SU-DHL-6 (cell line): ENCODE measurements around the gene SNCG.

Experiments used
- H2AFZ ChIP-seq: fragments of 200-600 bp; sonication (generic); 2 replicates; pipeline ENCODE4 v1.6.1; 2014; ENCODE audit warnings: low read depth, mild to moderate bottlenecking, moderate library complexity, mixed read lengths, antibody characterized with exemption, low read length; ENCODE audit not compliant: severe bottlenecking
- H3F3A ChIP-seq: fragments of 200-600 bp; shearing (Covaris generic); 2 replicates; pipeline ENCODE4 v1.6.0; 2016; ENCODE audit warnings: antibody characterized with exemption, mild to moderate bottlenecking; ENCODE audit not compliant: insufficient read depth
- H3K27ac ChIP-seq: fragments of 200-600 bp; sonication (generic); 2 replicates; pipeline ENCODE4 v1.5.1; 2016; ENCODE audit warnings: low read depth, mild to moderate bottlenecking, low read length, moderate library complexity, mixed read lengths
- H3K27me3 ChIP-seq: fragments of 200-600 bp; sonication (generic), shearing (Covaris generic); 2 replicates; pipeline ENCODE4 v1.6.0; 2014; ENCODE audit warnings: mild to moderate bottlenecking, low read length
- H3K36me3 ChIP-seq: fragments of 200-600 bp; sonication (generic); 2 replicates; pipeline ENCODE4 v1.6.1; 2014; ENCODE audit warnings: mild to moderate bottlenecking, low read length, mixed read lengths
- H3K4me2 ChIP-seq: fragments of 300-600, 200-600 bp; shearing (Covaris generic), sonication (generic); 2 replicates; pipeline ENCODE4 v1.6.0; 2014; ENCODE audit warnings: low read length, low read depth, mild to moderate bottlenecking; ENCODE audit not compliant: poor library complexity, severe bottlenecking
- H3K4me3 ChIP-seq: fragments of 200-600 bp; sonication (generic); 2 replicates; pipeline ENCODE4 v1.5.1; 2014; ENCODE audit warnings: antibody characterized with exemption, low read length, mild to moderate bottlenecking, mixed read lengths; ENCODE audit not compliant: insufficient read depth, poor library complexity, severe bottlenecking
- H3K79me2 ChIP-seq: fragments of 200-600 bp; sonication (generic); 2 replicates; pipeline ENCODE4 v1.6.1; 2014; ENCODE audit warnings: mild to moderate bottlenecking, low read length, moderate library complexity; ENCODE audit not compliant: insufficient read depth
- H3K9ac ChIP-seq: fragments of 200-600 bp; sonication (generic); 2 replicates; pipeline ENCODE4 v1.7.0; 2014; ENCODE audit warnings: mild to moderate bottlenecking, low read length
- H3K9me2 ChIP-seq: fragments of 200-600 bp; sonication (generic); replicated peaks from 2 replicates; pipeline ENCODE4 v1.6.1; 2014; ENCODE audit warnings: low read length; ENCODE audit not compliant: insufficient read depth
- H3K9me3 ChIP-seq: fragments of 200-600 bp; sonication (generic); 2 replicates; pipeline ENCODE4 v1.6.1; 2014; ENCODE audit warnings: low read length, mixed read lengths; ENCODE audit not compliant: insufficient read depth
- H4K20me1 ChIP-seq: fragments of 200-600 bp; sonication (generic); 2 replicates; pipeline ENCODE4 v1.6.1; 2014; ENCODE audit warnings: low read depth, mild to moderate bottlenecking, antibody characterized with exemption, low read length, moderate library complexity, mixed read lengths
- EZH2phosphoT487 ChIP-seq: fragments of 200-600 bp; sonication (generic), shearing (Covaris generic); conservative IDR thresholded peaks from 2 replicates; pipeline ENCODE4 v1.6.1; 2018; ENCODE audit warnings: mild to moderate bottlenecking, antibody characterized with exemption, low read length, moderate library complexity, mixed read lengths
- TF ChIP-seq, protein P1 (sequence below): fragments of 200-600 bp; sonication (generic); IDR thresholded peaks from one replicate; pipeline ENCODE4 v1.5.1; 2017; ENCODE audit warnings: antibody characterized with exemption, mild to moderate bottlenecking, low read length, moderate library complexity; ENCODE audit not compliant: insufficient read depth, poor library complexity, severe bottlenecking

Gene SNCG

DNA sequence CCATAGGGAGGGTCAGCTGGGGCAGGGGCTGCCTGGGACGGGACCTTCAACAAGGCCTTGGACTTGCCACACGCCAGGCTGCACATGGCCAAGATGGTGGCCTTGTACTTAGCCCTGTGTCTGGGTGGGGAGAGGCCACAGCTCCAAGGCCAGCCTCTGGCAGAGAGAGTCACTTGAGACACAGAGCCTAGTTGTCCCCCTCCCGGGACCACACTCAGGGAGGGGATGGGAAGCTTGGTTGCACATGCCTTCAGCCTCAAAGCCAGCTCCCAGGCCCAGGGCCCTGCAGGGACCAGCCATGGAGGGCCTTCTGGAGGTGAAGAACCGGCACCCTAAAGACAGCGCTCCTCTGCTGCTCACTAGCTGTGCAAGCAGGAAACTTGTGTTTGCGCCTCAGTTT is 17.7 kb upstream of the SNCG start:
- Histone ChIP-seq H3K79me2 (no peaks in the 10 kb centered on the region), H3K36me3 (no peaks in the 10 kb centered on the region), H3K4me3 (no peak overlapping the region), H3K27me3 (no peaks in the 10 kb centered on the region), H3F3A (no peaks in the 10 kb centered on the region), H3K9me2 (no peaks in the 10 kb centered on the region), H2AFZ (no peak overlapping the region), H4K20me1 (no peaks in the 10 kb centered on the region), H3K9ac (no peak overlapping the region), H3K27ac (no peak overlapping the region), H3K9me3 (no peaks in the 10 kb centered on the region), H3K4me2 (no peak overlapping the region)
- no peak for TF ChIP-seq EZH2phosphoT487
- TF ChIP-seq, protein P1, sequence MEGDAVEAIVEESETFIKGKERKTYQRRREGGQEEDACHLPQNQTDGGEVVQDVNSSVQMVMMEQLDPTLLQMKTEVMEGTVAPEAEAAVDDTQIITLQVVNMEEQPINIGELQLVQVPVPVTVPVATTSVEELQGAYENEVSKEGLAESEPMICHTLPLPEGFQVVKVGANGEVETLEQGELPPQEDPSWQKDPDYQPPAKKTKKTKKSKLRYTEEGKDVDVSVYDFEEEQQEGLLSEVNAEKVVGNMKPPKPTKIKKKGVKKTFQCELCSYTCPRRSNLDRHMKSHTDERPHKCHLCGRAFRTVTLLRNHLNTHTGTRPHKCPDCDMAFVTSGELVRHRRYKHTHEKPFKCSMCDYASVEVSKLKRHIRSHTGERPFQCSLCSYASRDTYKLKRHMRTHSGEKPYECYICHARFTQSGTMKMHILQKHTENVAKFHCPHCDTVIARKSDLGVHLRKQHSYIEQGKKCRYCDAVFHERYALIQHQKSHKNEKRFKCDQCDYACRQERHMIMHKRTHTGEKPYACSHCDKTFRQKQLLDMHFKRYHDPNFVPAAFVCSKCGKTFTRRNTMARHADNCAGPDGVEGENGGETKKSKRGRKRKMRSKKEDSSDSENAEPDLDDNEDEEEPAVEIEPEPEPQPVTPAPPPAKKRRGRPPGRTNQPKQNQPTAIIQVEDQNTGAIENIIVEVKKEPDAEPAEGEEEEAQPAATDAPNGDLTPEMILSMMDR: no peak

DNA sequence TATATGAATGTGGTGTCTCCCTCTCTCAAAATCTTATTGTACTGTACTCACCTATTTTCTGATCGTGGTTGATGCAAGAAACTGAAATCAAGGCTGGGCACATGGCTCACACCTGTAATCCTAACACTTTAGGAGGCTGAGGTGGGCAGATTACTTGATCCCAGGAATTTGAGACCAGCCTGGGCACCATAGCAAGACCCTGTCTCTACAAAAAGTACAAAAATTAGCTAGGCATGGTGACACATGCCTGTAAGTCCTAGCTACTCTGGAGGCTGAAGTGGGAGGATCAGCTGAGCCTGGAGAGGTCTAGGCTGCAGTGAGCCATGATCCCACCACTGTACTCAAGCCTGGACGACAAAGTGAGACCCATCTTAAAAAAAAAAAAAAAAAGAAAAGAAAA is 17.0 kb upstream of the SNCG start:
- H3K9me3 ChIP-seq: no peaks in the 10 kb centered on the region
- H3K4me3 ChIP-seq: no peak overlapping the region
- H3K9ac ChIP-seq: no peak overlapping the region
- TF ChIP-seq, protein P1: no peak
- no peak for TF ChIP-seq EZH2phosphoT487
- no peak overlapping the region for H2AFZ ChIP-seq
- no peaks in the 10 kb centered on the region for H3K79me2 ChIP-seq
- no peaks in the 10 kb centered on the region for H3K27me3 ChIP-seq
- no peaks in the 10 kb centered on the region for H4K20me1 ChIP-seq
- H3K9me2 ChIP-seq: no peaks in the 10 kb centered on the region
- H3F3A ChIP-seq: no peaks in the 10 kb centered on the region
- no peak overlapping the region for H3K4me2 ChIP-seq
- no peaks in the 10 kb centered on the region for H3K36me3 ChIP-seq
- no peak overlapping the region for H3K27ac ChIP-seq

DNA sequence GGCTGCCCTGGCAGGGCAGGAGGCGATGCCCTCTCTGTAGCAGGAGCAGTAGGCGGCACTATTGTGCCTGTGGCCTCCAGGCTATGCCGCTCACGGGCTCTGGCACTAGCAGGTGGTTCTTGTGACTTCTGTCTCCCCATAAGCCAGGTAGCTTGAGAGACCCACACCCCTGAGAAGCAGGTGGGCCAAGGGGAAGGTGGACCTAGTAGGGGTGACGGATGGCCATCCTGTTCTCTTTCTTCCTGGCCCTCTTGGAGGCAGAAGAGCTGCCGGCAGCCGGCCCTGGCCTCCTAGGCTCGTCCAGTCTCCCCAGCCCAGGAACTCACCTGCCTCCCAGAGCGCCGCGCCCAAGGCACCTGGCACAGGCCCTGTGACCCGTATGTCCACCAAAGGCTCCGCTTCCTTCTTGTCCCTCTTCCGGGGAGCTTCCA is 16.4 kb upstream of the SNCG start:
- no peaks in the 10 kb centered on the region for H3K79me2 ChIP-seq
- no peak overlapping the region for H3K27ac ChIP-seq
- H3K9ac ChIP-seq: no peak overlapping the region
- no peaks in the 10 kb centered on the region for H3K9me3 ChIP-seq
- H3F3A ChIP-seq: no peaks in the 10 kb centered on the region
- H3K27me3 ChIP-seq: no peaks in the 10 kb centered on the region
- H3K36me3 ChIP-seq: no peaks in the 10 kb centered on the region
- H3K4me3 ChIP-seq: no peak overlapping the region
- H3K4me2 ChIP-seq: no peak overlapping the region
- no peak for TF ChIP-seq EZH2phosphoT487
- TF ChIP-seq, protein P1: no peak
- no peak overlapping the region for H2AFZ ChIP-seq
- no peaks in the 10 kb centered on the region for H3K9me2 ChIP-seq
- no peaks in the 10 kb centered on the region for H4K20me1 ChIP-seq
